GM18505 (cell line): ENCODE data around the gene OBP2B.

ENCODE experiments used
- ATAC-seq: cut with Tn5 transposase; IDR thresholded peaks from one replicate; pipeline ENCODE4 v1.9.1; 2021; ENCODE audit not compliant: unreplicated experiment
- POLR2A ChIP-seq: IDR thresholded peaks from 4 replicates; pipeline ENCODE4 v1.6.1; 2011; ENCODE audit warnings: borderline replicate concordance; ENCODE audit not compliant: insufficient read depth, insufficient read length; ENCODE audit errors: extremely low read depth

OBP2B gene

GRCh38 chr9:133167096-133167730 is 41.8 kb downstream of the OBP2B start:
- TF ChIP-seq POLR2A: no peak
- ATAC-seq: no peak

GRCh38 chr9:133166392-133166791 is 42.7 kb downstream of the OBP2B start:
- no peak for TF ChIP-seq POLR2A
- no peak for ATAC-seq

- no peak for ATAC-seq
- no peak for TF ChIP-seq POLR2A
Observed at GRCh38 chr9:133165452-133165730, 43.7 kb downstream of the OBP2B start.

GRCh38 chr9:133164191-133164590 is 44.9 kb downstream of the OBP2B start:
- ATAC-seq: no peak

GRCh38 chr9:133163504-133164172 is 45.4 kb downstream of the OBP2B start, which contains the start of gene GBGT1:
Gene GBGT1, minus strand, starts transcription at chr9:133163914. Its CDS starts 1,502 bp downstream, at chr9:133162412.
- peak; percentile 33 for TF ChIP-seq POLR2A
- ATAC-seq: no peak

More at GRCh38 chr9:133164191-133164590, 44.9 kb downstream of the OBP2B start:
- no peak for TF ChIP-seq POLR2A

- ATAC-seq: no peak
- TF ChIP-seq POLR2A: no peak
Observed at GRCh38 chr9:133162861-133163503, 46.1 kb downstream of the OBP2B start.

GRCh38 chr9:133161547-133161950 is 47.5 kb downstream of the OBP2B start:
- no peak for ATAC-seq
- no peak for TF ChIP-seq POLR2A

GRCh38 chr9:133160742-133161546 is 48.1 kb downstream of the OBP2B start:
- ATAC-seq: no peak
- TF ChIP-seq POLR2A: no peak

GRCh38 chr9:133158695-133159094 is 50.4 kb downstream of the OBP2B start:
- TF ChIP-seq POLR2A: no peak
- no peak for ATAC-seq
